IMR-90 (cell line): ENCODE data around the gene PARVB.

Source experiments
- BHLHE40 ChIP-seq: fragments of 150-350 bp; IDR thresholded peaks from 2 replicates; pipeline ENCODE4 v1.6.1; 2016; ENCODE audit warnings: mild to moderate bottlenecking, low read depth, low read length
- FOS ChIP-seq: fragments of 150-350 bp; IDR thresholded peaks from 2 replicates; pipeline ENCODE4 v1.6.1; 2016; ENCODE audit warnings: low read depth, low read length
- MAZ ChIP-seq: IDR thresholded peaks from 2 replicates; pipeline ENCODE4 v1.6.1; 2012; ENCODE audit warnings: low read depth, mild to moderate bottlenecking, low read length, improper control_type of control experiment, moderate library complexity, borderline replicate concordance
- POLR2A ChIP-seq: IDR thresholded peaks from 2 replicates; pipeline ENCODE4 v1.6.1; 2012; ENCODE audit warnings: mild to moderate bottlenecking, low read depth, low read length
- RAD21 ChIP-seq: IDR thresholded peaks from 2 replicates; pipeline ENCODE4 v1.6.1; 2012; ENCODE audit warnings: low read length, improper control_type of control experiment
- RFX5 ChIP-seq: IDR thresholded peaks from 2 replicates; pipeline ENCODE4 v1.8.0; 2012; ENCODE audit warnings: low read depth, mild to moderate bottlenecking, low read length, moderate library complexity
- SMC3 ChIP-seq: fragments of 150-350 bp; IDR thresholded peaks from 2 replicates; pipeline ENCODE4 v1.6.1; 2016; ENCODE audit warnings: low read depth, mild to moderate bottlenecking, antibody characterized with exemption, low read length, moderate library complexity
- TF ChIP-seq, protein P1 (sequence below): conservative IDR thresholded peaks from 2 replicates; pipeline ENCODE4 v1.5.1; 2012; ENCODE audit warnings: mild to moderate bottlenecking, low read depth, low read length, improper control_type of control experiment
- TF ChIP-seq, protein P2 (sequence below): fragments of 150-350 bp; IDR thresholded peaks from 2 replicates; pipeline ENCODE4 v1.6.1; 2017; ENCODE audit warnings: mild to moderate bottlenecking, antibody characterized with exemption, low read length, low read depth

DNA sequence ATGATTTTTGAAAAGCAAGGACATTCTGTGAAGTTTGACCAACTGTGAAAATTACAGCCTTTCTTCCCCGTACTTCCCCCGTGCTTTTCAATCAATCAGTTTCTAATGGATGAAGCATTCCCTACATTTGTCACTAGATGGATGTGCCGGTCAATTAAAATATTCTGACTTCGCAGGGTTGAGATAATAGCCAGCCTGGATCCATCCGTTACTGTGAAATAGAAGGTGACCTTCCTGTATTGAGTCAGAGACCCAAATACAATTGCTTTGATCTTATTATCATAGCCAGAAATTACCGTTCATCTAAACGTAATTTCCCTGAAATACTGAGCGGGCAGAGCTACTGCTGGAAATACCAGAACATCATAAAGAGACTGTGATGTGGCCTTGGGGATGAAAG, 21.1 kb upstream of the PARVB start:
- no peak for TF ChIP-seq POLR2A
- no peak for TF ChIP-seq BHLHE40
- TF ChIP-seq FOS = no peak
- TF ChIP-seq, protein P1, sequence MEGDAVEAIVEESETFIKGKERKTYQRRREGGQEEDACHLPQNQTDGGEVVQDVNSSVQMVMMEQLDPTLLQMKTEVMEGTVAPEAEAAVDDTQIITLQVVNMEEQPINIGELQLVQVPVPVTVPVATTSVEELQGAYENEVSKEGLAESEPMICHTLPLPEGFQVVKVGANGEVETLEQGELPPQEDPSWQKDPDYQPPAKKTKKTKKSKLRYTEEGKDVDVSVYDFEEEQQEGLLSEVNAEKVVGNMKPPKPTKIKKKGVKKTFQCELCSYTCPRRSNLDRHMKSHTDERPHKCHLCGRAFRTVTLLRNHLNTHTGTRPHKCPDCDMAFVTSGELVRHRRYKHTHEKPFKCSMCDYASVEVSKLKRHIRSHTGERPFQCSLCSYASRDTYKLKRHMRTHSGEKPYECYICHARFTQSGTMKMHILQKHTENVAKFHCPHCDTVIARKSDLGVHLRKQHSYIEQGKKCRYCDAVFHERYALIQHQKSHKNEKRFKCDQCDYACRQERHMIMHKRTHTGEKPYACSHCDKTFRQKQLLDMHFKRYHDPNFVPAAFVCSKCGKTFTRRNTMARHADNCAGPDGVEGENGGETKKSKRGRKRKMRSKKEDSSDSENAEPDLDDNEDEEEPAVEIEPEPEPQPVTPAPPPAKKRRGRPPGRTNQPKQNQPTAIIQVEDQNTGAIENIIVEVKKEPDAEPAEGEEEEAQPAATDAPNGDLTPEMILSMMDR = no peak
- TF ChIP-seq SMC3 = no peak
- TF ChIP-seq, protein P2, sequence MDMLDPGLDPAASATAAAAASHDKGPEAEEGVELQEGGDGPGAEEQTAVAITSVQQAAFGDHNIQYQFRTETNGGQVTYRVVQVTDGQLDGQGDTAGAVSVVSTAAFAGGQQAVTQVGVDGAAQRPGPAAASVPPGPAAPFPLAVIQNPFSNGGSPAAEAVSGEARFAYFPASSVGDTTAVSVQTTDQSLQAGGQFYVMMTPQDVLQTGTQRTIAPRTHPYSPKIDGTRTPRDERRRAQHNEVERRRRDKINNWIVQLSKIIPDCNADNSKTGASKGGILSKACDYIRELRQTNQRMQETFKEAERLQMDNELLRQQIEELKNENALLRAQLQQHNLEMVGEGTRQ = no peak
- no peak for TF ChIP-seq RFX5
- no peak for TF ChIP-seq RAD21
- no peak for TF ChIP-seq MAZ
